Neuron (in vitro differentiated cells): ENCODE results near the gene GNAS-AS1.

ENCODE experiments used
- H2AFZ ChIP-seq: one replicate; pipeline ENCODE4 v1.6.1; 2013; ENCODE audit warnings: low read depth, mild to moderate bottlenecking, inconsistent platforms, low read length, moderate library complexity
- H3K27me3 ChIP-seq: one replicate; pipeline ENCODE4 v1.6.1; 2013; ENCODE audit warnings: low read length; ENCODE audit not compliant: insufficient read depth
- H3K36me3 ChIP-seq: one replicate; pipeline ENCODE4 v1.6.1; 2013; ENCODE audit warnings: low read length; ENCODE audit not compliant: insufficient read depth
- H3K4me1 ChIP-seq: one replicate; pipeline ENCODE4 v1.6.1; 2013; ENCODE audit warnings: low read length; ENCODE audit not compliant: insufficient read depth
- H3K4me3 ChIP-seq: 2 replicates; pipeline ENCODE4 v1.5.1; 2013; ENCODE audit warnings: mild to moderate bottlenecking, low read length, moderate library complexity
- H3K9me3 ChIP-seq: one replicate; pipeline ENCODE4 v1.6.1; 2013; ENCODE audit warnings: low read length

Gene GNAS-AS1

DNA sequence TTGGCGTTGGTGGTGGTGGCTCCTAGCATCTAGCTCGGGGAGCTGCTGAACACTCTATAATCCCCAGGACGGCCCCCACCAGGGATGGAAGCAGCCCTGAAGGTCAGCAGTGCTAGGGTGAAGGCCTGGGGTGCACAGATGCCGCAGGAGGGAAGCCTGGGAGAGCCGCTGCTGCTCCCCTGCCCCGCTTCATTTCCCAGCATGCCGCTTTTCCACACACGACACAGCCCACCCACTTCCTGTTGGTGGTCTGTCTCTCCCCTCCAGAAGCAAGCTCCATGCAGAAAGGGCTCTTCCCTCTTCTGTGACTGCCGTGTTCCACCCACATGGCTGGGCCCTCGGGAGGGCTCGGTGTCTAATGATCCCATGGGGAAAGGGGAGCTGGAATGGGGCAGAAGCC, 35.3 kb downstream of the GNAS-AS1 start:
- Histone ChIP-seq H3K4me1 (no peaks in the 10 kb centered on the region), H3K36me3 (no peaks in the 10 kb centered on the region), H3K9me3 (peaks cover 2% of the 10 kb centered on the region), H3K27me3 (peaks cover 5% of the 10 kb centered on the region), H3K4me3 (no peak overlapping the region), H2AFZ (no peak overlapping the region)

DNA sequence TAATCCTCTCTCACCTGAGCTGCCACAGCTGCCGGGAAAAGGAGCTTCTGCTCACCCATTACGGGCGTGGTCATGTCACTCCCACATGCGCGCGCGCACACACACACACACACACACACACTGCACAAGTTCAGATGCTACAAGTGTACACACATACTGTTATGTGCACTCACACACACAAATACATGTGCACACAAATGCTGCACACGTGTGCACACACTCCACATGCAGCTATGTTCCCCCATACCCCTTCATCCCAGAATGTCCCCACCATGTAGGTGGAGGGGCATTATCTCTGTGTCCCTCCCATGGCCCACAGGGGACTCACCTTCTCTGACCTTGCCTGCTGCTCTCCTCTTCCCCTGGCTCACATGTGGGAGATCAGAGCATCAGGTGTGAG, 37.3 kb downstream of the GNAS-AS1 start:
- Histone ChIP-seq H2AFZ (no peak overlapping the region), H3K27me3 (peaks cover 5% of the 10 kb centered on the region), H3K4me1 (no peaks in the 10 kb centered on the region), H3K4me3 (no peak overlapping the region), H3K9me3 (no peaks in the 10 kb centered on the region), H3K36me3 (no peaks in the 10 kb centered on the region)

DNA sequence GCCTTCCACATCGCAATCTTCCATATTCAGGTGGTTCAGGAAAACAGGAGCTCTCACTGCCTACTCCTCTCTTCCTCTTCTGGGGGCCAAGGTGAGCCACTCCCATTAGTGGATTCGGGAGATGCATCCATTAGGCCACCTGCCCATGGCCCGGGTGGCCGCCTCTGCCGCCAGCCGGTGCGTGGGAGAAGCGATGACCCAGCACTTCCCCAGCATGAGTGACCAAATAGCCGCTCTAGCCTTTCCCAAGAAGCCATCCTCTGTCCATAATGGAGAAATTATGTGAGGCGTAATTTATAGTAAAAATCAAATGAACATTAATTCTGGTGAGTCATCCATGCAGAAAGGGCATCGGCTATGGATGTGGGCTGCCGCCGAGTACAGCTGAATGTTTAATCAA, 39.4 kb downstream of the GNAS-AS1 start:
- Histone ChIP-seq H3K36me3 (no peaks in the 10 kb centered on the region), H3K27me3 (peaks cover 5% of the 10 kb centered on the region), H3K4me1 (no peaks in the 10 kb centered on the region), H3K4me3 (no peak overlapping the region), H2AFZ (no peak overlapping the region), H3K9me3 (no peaks in the 10 kb centered on the region)

DNA sequence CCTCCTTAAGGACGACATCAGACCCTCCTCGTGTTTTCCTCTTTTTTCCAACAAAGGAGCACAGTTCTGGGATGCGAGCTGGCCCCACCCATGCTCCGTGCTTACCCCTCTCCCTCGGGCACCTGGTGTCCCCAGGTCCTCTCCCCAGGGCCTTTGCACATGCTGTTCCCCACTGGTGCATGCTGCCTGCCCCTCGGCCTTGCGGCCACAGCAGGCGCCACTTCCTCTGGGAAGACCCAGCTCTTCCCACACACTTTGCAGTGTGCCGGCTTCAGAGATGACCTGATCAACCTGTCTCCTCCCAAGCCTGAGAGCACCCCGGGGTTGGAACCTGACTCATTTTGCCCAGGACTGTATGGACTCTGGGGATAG, 39.8 kb downstream of the GNAS-AS1 start:
- H3K4me3 ChIP-seq: no peak overlapping the region
- no peaks in the 10 kb centered on the region for H3K4me1 ChIP-seq
- H3K36me3 ChIP-seq: no peaks in the 10 kb centered on the region
- no peak overlapping the region for H2AFZ ChIP-seq
- H3K27me3 ChIP-seq: peaks cover 5% of the 10 kb centered on the region
- no peaks in the 10 kb centered on the region for H3K9me3 ChIP-seq

DNA sequence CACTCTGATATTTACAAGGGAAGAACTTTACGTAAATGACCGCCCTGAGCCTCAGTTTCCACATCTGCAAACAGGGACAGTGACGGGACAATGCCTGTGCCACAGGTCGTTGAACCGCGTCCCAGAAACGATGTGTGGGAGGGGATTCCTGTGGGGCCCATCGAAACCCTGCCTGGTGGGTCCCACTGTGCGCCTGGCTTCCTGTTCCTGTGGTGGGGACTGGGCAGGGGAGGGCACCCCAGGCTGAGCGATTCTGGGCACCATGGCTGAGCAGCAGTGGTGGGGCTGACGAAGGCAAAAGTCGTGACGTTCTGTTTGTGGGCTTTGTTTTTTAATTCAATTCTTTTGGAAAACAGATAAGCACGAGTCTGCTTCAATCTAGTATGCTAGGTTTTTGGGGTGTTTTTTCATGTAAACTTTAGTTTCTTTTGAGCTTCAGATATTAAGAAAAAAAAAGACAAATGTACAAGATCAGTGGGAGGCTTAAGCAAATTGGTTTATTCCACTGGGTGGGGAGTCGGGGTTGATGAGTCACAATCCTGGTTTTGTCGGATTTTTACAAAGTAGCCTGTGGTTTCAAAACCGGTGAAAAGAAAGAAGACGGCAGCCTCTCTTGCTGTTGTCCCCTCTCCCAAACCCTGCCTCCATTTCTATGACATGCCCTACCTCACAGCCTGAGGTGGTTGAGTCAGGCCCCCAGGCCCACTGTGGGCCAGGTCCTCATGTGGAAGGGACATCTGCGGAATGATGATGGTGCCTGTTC, 40.4 kb downstream of the GNAS-AS1 start:
- no peaks in the 10 kb centered on the region for H3K4me1 ChIP-seq
- H3K4me3 ChIP-seq: no peak overlapping the region
- no peak overlapping the region for H2AFZ ChIP-seq
- H3K27me3 ChIP-seq: peaks cover 7% of the 10 kb centered on the region
- H3K9me3 ChIP-seq: no peaks in the 10 kb centered on the region
- H3K36me3 ChIP-seq: no peaks in the 10 kb centered on the region

DNA sequence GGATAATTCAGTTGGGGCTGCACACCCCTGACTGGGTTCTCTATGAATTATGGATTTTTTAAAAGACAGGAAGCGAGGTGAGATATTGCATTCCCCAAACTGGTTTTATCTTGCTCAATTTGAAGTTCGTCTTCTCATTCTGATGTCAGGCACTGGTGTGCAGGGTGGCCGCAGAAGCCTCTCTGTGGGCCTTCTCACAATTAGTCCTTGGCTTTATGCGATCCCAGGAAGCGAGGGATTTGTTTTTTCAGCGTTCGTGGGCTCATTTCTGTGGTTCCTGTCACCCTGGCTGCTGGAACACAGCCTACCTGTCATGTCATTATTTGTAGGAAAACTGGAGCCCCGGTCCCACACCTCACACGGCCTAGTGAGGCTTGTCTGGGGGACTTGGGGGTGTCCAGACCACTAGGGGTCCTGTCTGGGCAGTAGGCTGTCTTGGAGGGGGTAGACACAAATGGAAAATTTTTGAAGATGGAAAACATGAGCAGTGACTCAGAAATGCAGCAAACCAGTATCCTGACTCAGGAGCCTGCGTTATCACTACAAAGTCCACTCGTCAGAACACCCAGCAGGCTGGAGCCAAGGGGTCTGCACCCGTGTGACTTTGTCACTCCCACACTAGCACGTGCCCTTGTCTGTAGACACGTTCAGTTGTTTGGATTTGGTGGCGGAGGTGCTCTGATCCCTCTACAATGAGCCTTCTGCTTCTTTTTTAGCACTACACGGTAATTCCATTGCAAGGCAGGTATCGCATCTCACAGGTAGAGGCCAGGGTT, 42.2 kb downstream of the GNAS-AS1 start:
- Histone ChIP-seq H2AFZ (no peak overlapping the region), H3K27me3 (peaks cover 7% of the 10 kb centered on the region), H3K4me1 (no peaks in the 10 kb centered on the region), H3K4me3 (no peak overlapping the region), H3K36me3 (no peaks in the 10 kb centered on the region), H3K9me3 (no peaks in the 10 kb centered on the region)

DNA sequence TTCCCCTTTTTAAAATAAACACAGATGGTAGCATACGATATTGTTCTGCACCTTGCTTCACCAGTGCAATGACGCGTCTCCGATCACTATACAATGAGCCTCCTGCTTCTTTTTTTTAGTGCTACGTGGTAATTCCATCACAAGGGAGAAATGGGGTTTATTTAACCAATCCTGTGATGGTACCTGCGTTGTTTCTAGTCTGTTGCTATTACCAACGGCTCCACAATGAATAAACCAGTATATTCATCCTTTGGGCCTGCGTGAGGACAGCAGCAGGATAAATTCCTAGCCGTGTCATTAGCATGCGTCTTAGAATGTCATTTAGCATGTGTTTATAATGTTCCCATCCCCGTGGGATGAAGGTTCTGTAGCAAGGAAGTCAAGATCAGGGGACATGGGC, 42.9 kb downstream of the GNAS-AS1 start:
- Histone ChIP-seq H3K4me1 (no peaks in the 10 kb centered on the region), H3K36me3 (no peaks in the 10 kb centered on the region), H3K27me3 (peaks cover 7% of the 10 kb centered on the region), H3K4me3 (no peak overlapping the region), H2AFZ (no peak overlapping the region), H3K9me3 (no peaks in the 10 kb centered on the region)

DNA sequence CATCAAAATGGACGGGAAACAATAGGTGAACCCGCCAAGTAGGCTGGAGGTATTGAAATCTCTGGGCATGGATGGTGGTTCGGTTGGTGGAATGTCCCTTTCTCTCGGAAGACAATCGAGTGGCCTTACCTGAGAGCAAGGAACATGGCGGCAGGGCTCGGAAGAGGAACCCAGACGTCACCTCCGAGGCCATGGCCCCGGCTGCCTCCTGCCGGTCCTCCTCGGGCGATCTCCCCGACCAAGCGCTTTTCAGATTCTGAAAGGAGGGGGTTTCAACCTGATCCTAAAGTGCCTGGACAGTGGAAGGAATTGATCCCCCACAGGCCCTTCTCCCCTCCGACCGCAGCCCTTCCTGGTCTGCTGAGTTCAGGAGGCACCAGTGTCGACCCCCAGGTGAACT, 47.2 kb downstream of the GNAS-AS1 start:
- no peak overlapping the region for H2AFZ ChIP-seq
- H3K4me3 ChIP-seq: no peak overlapping the region
- peaks cover 8% of the 10 kb centered on the region for H3K27me3 ChIP-seq
- no peaks in the 10 kb centered on the region for H3K4me1 ChIP-seq
- H3K9me3 ChIP-seq: no peaks in the 10 kb centered on the region
- no peaks in the 10 kb centered on the region for H3K36me3 ChIP-seq

DNA sequence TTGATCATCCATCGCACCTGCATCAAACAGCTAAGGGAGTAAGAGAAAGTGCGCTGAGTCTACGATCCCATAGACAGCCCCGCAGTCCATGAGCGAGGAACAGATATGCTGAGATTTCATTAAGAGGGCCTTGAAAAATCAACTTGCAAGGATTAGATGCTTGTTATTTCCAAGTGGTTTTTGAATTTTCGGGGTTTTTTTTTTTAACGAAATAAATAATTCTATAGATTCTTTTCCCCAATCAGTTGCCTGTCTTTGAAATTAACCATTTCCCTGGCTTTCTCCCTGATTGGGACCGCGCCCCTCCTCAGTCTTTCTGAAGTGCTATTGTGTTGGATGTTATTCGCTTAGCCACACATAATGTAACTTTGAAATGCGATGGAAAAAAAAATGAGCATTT, 48.6 kb downstream of the GNAS-AS1 start:
- Histone ChIP-seq H2AFZ (no peak overlapping the region), H3K4me1 (no peaks in the 10 kb centered on the region), H3K27me3 (peaks cover 8% of the 10 kb centered on the region), H3K9me3 (no peaks in the 10 kb centered on the region), H3K4me3 (no peak overlapping the region), H3K36me3 (no peaks in the 10 kb centered on the region)

DNA sequence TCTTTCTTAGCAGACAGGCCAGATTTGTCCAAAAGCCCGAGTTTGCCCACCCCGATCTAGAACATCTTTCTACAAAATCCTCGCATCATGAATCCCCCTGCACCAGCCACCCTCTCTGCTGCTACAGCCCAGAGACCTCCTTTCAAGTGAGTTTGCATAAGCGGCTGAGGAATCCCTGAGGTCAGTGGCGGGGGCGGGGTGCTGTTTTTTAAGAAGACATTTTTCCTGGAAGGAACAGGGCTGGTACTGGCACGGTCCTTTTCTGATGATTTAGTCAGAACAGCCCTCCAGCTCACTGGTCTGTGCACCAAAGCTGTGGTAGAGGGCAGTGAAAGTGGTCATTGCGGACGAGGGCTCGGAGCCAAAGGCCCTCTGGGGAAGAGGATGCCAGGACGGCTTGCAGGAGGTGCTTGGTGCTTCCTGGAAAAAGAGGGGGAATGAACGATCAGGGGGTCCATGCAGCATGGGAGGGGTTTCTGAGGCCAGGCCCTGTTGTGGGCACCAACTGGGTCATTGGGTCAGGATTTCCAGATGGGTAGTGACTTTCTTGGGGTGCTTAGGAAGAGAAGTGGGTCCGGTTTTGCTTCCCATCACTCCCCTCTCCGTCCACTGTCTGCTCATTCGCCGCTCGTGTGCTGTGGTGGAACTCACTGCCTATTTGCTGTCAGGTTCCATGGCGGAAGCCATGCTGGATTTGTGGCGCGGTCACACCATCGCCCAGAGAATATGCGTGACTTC, 50.4 kb downstream of the GNAS-AS1 start:
- Histone ChIP-seq H3K9me3 (no peaks in the 10 kb centered on the region), H2AFZ (no peak overlapping the region), H3K27me3 (peaks cover 7% of the 10 kb centered on the region), H3K4me3 (no peak overlapping the region), H3K4me1 (no peaks in the 10 kb centered on the region), H3K36me3 (no peaks in the 10 kb centered on the region)

DNA sequence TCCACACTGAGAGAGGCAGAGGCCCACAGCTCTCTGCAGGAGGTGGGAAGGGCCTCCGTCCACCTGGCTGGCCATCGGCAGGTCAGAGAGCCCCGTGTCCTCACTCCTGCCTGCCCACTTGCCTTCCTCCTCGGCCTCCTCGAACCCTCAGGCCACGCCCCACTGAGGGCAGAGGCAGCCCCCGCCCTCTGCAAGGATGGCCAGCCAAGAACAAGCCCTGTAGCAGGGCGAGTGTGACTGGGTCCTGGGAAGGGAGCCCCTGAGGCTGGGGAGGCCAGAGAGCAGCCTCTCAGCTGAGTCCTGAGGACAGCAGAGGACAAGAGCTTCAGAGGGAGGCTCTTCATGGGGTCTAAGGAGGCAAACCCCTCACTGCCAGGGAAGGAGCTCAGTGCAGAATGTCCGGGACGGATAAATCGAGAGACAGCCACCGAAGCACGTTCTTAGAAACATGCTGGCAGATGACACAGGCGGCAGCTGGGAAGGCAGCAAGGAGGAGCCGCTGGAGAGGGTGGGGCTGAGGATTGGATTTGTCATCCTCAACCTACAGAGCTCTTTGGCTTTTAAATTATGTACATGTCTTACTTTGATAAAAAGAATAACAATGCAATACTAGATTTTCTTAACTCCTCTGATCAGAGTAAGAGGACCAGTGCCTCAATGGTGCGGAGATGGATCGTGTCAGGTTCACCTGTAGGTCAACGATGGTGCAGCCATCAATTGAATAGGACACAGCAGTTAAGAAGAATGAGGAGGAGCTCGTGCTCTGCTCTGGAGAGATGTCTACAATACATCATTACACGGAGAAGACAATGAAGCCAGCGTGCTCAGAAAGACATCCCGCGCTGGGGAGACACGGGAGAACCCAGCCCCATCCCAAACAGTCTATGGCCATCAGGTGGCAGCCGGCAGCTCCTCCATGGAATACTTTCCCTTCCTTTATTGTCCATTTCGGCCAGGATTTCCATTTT, 53.0 kb downstream of the GNAS-AS1 start:
- Histone ChIP-seq H3K27me3 (peaks cover 21% of the 10 kb centered on the region), H2AFZ (no peak overlapping the region), H3K4me1 (no peaks in the 10 kb centered on the region), H3K9me3 (no peaks in the 10 kb centered on the region), H3K36me3 (no peaks in the 10 kb centered on the region), H3K4me3 (no peak overlapping the region)

DNA sequence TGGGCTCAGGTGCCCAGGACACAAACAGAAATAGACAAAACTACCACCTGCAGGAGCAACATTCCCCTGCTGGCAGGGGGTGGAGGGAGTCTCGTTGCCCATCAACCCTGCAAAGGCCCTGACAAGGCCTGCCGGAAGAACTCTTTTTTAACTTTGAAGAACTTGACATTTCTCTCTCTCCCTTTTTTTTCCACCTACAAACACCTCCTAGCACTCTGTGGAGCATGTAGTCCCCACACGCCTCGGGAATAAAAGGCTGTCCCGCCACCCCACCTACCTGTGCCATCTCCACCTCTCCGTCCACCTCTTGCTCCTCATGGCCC, 54.8 kb downstream of the GNAS-AS1 start:
- Histone ChIP-seq H2AFZ (no peak overlapping the region), H3K36me3 (no peaks in the 10 kb centered on the region), H3K27me3 (peaks cover 26% of the 10 kb centered on the region), H3K4me1 (no peaks in the 10 kb centered on the region), H3K9me3 (no peaks in the 10 kb centered on the region), H3K4me3 (no peak overlapping the region)
